Measurements from ENCODE around the gene MSRB3.
"Not testable (repeated sequence)": the region's sequence is repeated elsewhere in the genome, so short reads cannot be mapped to it uniquely, and the experiment has no call there.

The MSRB3 gene

GRCh38 chr12:65403188-65403587 lies 124.7 kb downstream of the MSRB3 start:
- DNase-seq (ENCODE audit: low read depth), result no peak

- no peak for DNase-seq (ENCODE audit: low read depth)
Measured at GRCh38 chr12:65407388-65408149, 129.1 kb downstream of the MSRB3 start.

GRCh38 chr12:65408441-65408840 lies 130.0 kb downstream of the MSRB3 start:
- DNase-seq (ENCODE audit: low read depth), result no peak

DNA sequence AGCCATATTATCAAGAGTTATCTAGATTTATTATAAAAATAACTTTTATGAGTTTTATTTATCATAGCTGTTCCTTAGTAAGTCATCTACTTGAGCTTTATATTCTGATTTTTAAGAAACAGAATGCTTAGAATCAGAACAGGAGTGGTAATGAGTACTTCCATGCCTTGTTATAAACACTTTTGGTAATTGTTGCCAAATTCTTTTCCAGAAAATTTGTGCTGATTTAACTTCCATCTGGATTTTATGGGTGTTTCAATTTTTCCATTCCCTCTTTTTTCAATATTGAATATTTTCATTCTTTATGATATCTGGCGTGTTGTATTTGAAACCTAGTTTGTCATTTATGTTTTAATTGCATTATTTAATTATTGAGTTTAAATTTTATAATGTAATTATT lies 131.2 kb downstream of the MSRB3 start:
- DNase-seq (ENCODE audit: low read depth), result no peak

GRCh38 chr12:65411171-65411570 lies 132.7 kb downstream of the MSRB3 start:
- DNase-seq (ENCODE audit: low read depth), result no peak

DNA sequence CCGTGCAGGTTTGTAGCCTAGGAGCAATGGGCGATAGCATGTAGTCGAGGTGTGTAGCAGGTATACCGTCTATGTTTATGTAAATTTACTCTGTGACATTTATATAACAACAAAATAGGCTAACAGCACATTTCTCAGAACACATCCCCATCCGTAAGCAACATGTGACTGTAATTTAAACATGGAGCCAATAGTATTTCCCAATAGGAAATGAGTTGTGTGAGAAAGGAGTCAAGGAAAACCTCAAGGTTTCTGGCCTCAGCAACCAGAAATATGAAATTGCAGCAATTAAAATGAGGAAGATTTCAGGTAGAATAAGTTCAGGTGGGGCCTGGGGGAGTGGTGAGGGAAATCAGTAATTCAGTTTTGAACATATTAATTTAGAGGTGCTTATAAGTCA lies 136.0 kb downstream of the MSRB3 start:
- DNase-seq (ENCODE audit: low read depth), result no peak

DNA sequence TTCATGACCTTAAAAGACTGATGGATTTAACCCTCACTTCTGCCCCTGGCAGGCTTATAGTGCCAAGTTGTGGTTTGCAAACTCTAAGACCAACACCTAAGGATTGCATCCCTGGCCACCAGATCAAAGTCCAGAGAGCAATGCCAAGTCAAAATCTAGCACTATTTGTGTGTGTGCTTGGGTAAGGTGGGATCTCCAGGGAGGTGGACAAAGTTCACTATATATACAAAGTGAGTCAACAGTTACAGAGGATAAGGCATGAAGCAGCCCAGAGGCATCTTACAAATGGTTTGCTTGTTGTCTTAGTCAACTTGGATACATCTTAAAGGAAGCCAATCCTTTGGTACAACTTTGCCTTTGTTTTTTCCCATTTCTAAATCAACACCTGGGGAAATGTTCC lies 137.3 kb downstream of the MSRB3 start:
- DNase-seq (ENCODE audit: low read depth), result no peak

DNA sequence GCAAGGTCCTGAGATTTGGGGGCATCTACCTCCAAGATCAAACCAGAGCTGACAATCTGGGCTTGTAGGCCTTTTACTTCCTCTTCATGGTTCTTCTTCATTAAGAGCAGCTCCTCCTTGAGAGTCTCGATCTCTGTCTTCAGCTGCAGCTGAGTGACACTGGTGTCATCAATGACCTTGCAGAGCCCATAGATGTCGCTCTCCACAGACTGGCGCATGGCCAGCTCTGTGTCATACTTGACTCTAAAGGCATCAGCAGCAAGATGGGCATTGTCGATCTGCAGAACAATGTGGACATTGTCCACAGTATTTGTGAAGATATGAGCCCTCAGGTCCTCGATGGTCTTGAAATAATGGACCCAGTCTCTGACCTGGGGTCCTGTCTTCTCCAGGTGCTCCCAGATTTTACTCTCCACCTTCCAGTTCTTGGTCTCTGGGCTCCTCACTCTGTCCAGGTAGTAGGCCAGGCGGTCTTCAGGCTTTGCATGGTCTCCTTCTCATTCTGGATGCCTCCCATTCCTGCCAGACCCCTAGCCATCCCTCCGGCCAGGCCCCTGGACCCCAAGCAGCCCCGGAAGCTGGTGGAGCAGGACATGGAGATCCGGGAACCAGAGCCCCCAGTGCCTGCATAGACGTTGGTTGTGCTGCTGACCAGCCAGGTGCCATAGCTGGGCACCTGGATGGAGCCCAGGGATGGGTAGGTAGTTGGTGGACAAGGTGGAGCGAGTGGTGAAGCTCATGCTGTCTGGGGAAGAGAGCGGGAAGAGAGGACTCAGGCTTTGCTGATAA lies 141.0 kb downstream of the MSRB3 start:
- no peak for DNase-seq (ENCODE audit: low read depth)

DNA sequence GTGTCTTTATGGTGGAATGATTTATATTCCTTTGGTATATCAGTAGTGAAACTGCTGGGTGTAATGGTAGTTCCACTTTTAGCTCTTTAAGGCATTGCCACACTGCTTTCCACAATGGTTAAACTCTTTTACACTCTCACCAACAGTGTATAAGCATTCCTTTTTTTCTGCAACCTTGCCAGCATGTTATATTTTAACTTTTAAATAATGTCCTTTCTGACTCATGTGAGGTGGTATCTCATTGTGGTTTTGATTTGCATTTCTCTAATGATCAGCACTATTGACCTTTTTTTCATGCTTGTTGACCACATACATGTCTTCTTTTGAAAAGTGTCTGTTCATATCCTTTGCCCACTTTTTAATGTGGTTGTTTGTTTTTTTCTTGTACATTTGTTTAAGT lies 142.5 kb downstream of the MSRB3 start:
- DNase-seq (ENCODE audit: low read depth), result no peak

DNA sequence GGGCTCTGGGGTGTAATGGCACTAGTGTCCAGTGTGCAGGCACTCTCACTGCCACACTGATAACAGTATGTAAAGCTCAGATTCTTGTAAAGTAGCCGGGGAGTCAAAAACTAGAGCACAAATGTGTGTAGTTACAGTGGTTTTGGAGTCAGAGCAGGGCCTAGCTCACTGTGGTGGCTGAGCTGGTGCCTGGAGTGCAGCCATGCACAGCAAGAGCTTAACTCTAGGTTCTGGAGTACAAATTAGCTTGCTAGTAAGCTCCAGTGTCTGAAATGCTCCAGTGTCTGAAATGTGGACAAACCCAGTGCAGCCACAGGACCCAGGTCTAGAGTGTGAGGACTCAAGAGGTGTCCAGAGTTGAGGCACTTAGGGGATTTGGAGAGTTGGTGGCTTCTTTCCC lies 149.2 kb downstream of the MSRB3 start:
- DNase-seq (ENCODE audit: low read depth), result no peak

GRCh38 chr12:65430006-65430405 lies 151.5 kb downstream of the MSRB3 start:
- no peak for DNase-seq (ENCODE audit: low read depth)

- no peak for DNase-seq (ENCODE audit: low read depth)
Measured at GRCh38 chr12:65430571-65431306, 152.3 kb downstream of the MSRB3 start.

DNA sequence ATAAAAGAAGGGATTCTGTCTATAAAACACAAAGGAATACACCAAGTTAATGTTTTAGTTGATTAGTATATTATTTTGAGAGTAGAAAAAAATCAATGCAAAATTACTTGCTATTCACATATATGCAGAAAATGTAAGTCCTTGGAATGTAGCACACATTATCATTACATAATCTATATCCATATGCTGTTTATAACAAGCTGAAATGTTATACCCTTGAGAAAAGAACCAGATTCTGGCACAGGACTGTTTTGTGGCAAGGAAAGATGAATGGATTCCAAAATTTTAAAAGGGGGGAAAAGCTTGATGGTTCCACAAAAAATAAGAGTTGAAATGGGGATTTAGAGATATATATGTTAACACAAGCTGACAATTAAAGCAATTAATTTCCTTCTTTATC lies 153.6 kb downstream of the MSRB3 start:
- DNase-seq (ENCODE audit: low read depth), result no peak

GRCh38 chr12:65432651-65433050 lies 154.2 kb downstream of the MSRB3 start:
- no peak for DNase-seq (ENCODE audit: low read depth)

- DNase-seq (ENCODE audit: low read depth), result no peak
Measured at GRCh38 chr12:65434737-65435136, 156.3 kb downstream of the MSRB3 start.

DNA sequence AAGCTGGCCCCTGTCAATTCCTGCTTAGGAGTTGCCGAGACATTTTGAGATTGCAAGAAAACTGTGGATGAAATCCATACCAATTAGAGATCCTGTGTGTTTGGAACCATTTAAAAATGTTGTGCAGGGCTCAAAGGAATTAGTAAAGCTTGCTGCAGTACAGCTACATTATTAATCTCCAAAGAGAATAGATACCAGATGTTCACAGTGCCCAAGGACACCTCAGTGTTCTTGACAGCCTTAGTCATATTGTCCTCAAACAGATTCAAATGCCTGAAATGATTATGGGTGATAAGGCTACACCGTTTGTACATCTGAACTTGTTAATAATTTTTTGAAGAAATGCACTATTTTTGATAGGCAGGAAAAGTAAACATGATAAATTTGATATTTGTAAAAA lies 164.6 kb downstream of the MSRB3 start:
- no peak for DNase-seq (ENCODE audit: low read depth)

DNA sequence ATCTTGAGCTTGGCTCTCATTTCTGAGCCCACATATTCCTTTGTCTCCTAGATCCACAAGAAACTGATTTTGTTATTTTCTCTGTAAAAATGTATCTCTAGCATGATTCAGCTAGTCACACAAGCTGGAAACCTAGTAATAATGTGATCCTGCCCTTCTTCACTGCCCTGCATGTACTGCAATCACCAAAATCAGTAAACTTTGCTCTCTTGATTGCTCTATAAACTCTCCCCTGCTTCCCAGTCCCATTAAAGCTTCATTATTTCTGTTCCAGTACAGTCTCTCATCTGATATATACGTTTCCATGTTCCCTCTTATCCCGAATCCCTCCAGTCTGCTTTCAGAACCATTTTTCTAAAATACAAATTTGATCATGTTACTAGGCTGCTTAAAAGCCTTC lies 166.5 kb downstream of the MSRB3 start:
- no peak for DNase-seq (ENCODE audit: low read depth)

DNA sequence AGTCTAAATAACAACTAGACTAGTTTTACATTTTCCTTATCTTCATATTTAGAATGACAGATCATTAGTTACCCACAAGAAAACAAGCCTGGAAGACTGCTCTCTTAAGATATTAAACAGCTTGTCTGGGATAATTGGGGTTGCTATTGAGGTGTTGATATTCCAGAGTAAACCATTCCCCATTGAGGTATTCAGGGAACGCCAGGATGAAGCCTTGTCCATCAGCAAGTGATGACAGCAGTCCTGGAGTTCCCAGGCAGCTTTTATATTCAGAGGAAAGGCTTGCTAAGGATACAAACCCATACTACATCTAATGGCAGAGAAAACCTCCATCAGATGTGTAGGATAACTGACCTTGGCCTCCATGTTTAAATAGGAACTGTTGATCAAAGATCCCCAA lies 168.4 kb downstream of the MSRB3 start:
- no peak for DNase-seq (ENCODE audit: low read depth)

GRCh38 chr12:65449400-65449799 lies 170.9 kb downstream of the MSRB3 start:
- no peak for DNase-seq (ENCODE audit: low read depth)

- DNase-seq (ENCODE audit: low read depth), result no peak
Measured at GRCh38 chr12:65450625-65451024, 172.1 kb downstream of the MSRB3 start.

DNA sequence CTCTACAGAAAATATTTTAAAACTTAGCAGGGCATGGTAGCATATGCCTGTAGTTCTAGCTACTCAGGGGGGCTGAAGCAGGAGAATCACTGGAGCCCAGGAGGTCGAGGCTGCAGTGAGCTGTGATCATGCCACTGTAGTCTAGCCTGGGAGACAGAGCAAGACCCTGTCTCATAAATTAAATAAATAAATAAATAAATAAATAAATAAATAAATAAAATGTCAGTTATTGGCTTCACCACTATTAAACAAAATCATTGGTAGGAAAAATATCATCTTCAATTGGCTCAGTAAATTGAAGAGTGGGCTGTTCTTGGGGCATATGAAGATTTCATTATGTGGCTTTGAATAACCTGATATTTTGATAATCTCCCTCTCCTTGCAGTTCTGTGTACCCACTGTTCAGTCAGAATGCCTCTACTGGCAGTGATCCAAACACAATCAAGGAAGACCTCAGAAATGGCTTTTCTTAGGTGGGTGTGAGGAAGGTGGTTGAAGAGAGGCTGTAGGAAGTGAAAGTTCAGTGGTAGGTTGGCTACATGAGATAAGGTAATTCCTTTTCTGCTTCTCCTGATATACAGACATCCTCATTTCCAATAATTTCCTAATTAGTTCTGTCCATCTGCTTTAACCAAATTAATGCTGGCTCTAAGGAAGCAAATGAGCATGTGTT lies 175.8 kb downstream of the MSRB3 start:
- DNase-seq (ENCODE audit: low read depth), result no peak

DNA sequence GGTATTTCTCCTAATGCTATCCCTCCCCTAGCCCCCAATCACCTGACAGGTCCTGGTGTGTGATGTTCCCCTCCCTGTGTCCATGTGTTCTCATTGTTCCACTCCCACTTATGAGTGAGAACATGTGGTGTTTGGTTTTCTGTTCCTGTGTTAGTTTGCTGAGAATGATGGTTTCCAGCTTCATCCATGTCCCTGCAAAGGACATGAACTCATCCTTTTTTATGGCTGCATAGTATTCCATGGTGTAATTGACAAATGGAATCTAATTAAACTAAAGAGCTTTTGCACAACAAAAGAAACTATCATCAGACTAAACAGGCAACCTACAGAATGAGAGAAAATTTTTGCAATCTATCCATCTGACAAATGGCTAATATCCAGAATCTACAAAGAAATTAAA lies 178.9 kb downstream of the MSRB3 start:
- DNase-seq (ENCODE audit: low read depth), result not testable (repeated sequence)
